Neural cell (in vitro differentiated cells): ENCODE results near the gene COL17A1.

Experiments used
- CTCF ChIP-seq: fragments of 450-650 bp; IDR thresholded peaks from 2 replicates; pipeline ENCODE4 v1.5.1; 2014; ENCODE audit warnings: antibody characterized with exemption, mild to moderate bottlenecking, moderate library complexity; ENCODE audit not compliant: poor library complexity, severe bottlenecking
- EZH2 ChIP-seq: fragments of 200-600, 300-800 bp; shearing (Covaris generic), sonication (generic); IDR thresholded peaks from 2 replicates; pipeline ENCODE4 v1.6.1; 2014; ENCODE audit warnings: antibody characterized with exemption, low read length, borderline replicate concordance, mild to moderate bottlenecking; ENCODE audit not compliant: insufficient read depth, poor library complexity, severe bottlenecking
- POLR2AphosphoS5 ChIP-seq: IDR thresholded peaks from 2 replicates; pipeline ENCODE4 v1.6.1; 2012
- RAD21 ChIP-seq: fragments of 450-650 bp; conservative IDR thresholded peaks from 2 replicates; pipeline ENCODE4 v1.6.1; 2014; ENCODE audit warnings: antibody characterized with exemption, mild to moderate bottlenecking, moderate library complexity
- REST ChIP-seq: IDR thresholded peaks from 2 replicates; pipeline ENCODE4 v1.6.1; 2012; ENCODE audit warnings: borderline replicate concordance
- SMC3 ChIP-seq: fragments of 450-650 bp; conservative IDR thresholded peaks from 2 replicates; pipeline ENCODE4 v1.6.1; 2014; ENCODE audit warnings: antibody characterized with exemption, mild to moderate bottlenecking, moderate library complexity; ENCODE audit not compliant: poor library complexity

- TF ChIP-seq CTCF (no peak), EZH2 (no peak), RAD21 (no peak), REST (no peak), POLR2AphosphoS5 (no peak), SMC3 (no peak)
Observed at GRCh38 chr10:104034401-104035193, 51.1 kb downstream of the COL17A1 start.
